ENCODE data around the gene AIFM3.

AIFM3 gene

DNA sequence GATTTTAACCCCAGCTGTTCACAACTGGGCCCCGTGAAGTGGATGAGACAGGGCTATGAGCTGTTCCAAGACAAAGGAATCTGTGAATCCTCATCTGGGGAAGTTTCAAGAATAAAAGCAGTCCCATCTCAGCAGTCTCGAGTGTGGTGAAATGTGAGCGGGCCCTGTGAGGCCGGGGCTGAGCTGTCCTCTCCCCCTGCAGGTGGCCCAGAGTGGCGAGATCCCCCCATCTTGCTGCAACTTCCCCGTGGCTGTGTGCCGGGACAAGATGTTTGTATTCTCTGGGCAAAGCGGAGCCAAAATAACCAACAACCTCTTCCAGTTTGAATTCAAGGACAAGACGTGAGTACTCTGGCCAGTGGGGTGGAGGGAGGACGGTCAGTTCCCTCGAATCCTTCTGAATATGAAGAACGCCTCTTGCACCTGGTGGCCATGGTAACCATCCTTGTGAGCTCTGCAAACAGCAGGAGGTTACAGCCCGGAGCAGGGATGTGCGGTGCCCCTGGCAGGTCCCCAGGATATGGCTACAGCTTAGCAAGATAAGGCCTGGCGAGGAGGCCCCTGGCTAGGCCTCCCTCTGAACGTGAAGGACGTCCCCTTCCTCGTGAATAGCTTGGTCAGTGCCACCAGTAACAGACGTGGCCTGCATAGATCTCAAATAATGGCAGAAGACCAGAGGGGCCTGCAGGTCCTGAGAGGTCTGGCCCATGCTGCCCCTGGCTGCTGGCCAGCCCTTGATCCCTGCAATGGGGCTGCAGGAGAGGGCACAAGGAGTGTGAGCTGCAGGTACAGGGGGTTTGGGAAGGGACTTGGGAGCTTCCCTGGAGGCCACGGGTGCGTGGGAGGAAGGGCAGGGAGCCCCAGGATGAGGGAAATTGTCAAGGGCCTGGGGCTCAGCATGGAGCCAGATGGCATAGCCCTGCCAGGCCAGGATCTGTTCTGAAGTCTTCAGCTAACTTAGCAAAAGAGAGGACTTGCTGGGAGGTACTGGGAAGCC is 23.4 kb downstream of the AIFM3 start:
- H3K27ac Mint-ChIP-seq, result peak overlapping the region; percentile 57
- no peak overlapping the region for H3K4me3 Mint-ChIP-seq
- H3K4me1 Mint-ChIP-seq, result no peaks in the 10 kb centered on the region
- no peaks in the 10 kb centered on the region for H3K9me3 Mint-ChIP-seq
- no peak for DNase-seq
- TF ChIP-seq, protein P1, sequence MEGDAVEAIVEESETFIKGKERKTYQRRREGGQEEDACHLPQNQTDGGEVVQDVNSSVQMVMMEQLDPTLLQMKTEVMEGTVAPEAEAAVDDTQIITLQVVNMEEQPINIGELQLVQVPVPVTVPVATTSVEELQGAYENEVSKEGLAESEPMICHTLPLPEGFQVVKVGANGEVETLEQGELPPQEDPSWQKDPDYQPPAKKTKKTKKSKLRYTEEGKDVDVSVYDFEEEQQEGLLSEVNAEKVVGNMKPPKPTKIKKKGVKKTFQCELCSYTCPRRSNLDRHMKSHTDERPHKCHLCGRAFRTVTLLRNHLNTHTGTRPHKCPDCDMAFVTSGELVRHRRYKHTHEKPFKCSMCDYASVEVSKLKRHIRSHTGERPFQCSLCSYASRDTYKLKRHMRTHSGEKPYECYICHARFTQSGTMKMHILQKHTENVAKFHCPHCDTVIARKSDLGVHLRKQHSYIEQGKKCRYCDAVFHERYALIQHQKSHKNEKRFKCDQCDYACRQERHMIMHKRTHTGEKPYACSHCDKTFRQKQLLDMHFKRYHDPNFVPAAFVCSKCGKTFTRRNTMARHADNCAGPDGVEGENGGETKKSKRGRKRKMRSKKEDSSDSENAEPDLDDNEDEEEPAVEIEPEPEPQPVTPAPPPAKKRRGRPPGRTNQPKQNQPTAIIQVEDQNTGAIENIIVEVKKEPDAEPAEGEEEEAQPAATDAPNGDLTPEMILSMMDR (IDR thresholded peaks at IDR 0.05), result no peak
- H3K27me3 Mint-ChIP-seq (ENCODE audit: low read depth, poor library complexity), result no peaks in the 10 kb centered on the region
- H3K36me3 Mint-ChIP-seq (ENCODE audit: low read depth), result peaks cover 11% of the 10 kb centered on the region

GRCh38 chr22:20991252-20992055 is 24.4 kb downstream of the AIFM3 start:
- DNase-seq, result no peak
- Mint-ChIP-seq H3K27me3 (ENCODE audit: low read depth, poor library complexity) (no peaks in the 10 kb centered on the region), H3K4me3 (no peak overlapping the region)

GRCh38 chr22:20992056-20992442 is 25.0 kb downstream of the AIFM3 start:
- no peaks in the 10 kb centered on the region for H3K4me1 Mint-ChIP-seq
- H3K27ac Mint-ChIP-seq, result no peak overlapping the region

More at GRCh38 chr22:20991252-20992055, 24.4 kb downstream of the AIFM3 start:
- no peak overlapping the region for H3K27ac Mint-ChIP-seq
- peaks cover 7% of the 10 kb centered on the region for H3K36me3 Mint-ChIP-seq (ENCODE audit: low read depth)
- no peaks in the 10 kb centered on the region for H3K9me3 Mint-ChIP-seq
- TF ChIP-seq, protein P1 (IDR thresholded peaks at IDR 0.05), result no peak
- no peaks in the 10 kb centered on the region for H3K4me1 Mint-ChIP-seq

DNA sequence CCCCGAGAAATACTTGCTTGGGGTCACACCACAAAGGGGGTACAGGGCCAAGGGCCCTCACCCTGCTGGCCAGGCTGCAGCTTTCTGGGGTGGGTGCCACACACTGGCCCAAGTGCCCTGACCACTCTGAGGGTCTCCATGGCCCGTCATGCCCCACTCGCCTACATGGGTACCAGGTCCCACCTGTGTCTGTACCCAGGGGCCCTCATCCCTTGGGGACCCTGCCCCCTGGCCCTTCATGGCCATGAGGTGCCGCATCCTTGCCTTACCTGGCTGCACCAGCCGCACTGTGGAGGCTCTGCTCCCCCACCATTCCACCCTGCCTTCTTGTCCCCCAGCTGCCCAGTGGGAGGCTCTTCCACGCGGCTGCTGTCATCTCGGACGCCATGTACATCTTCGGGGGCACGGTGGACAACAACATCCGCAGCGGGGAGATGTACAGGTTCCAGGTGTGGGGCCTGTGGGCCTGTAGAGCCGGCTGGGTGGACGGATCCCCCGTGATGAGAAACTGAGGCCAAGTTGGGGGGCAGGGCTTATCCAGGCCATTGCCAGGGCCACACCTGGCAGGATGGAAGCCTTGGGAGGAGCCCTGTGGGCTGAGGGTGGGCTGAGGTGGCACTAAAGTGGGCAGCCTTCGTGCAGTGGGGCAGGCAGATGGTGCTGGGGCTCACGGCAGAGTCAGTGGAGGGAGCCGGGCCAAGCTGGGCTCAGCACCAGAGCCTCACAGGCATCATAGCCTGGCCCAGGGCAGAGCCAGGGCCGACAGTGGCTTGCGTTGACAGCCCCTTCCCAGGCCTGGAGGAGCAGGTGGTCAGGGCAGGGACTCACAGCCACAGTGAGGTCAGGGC is 25.6 kb downstream of the AIFM3 start:
- no peaks in the 10 kb centered on the region for H3K4me1 Mint-ChIP-seq
- peaks cover 2% of the 10 kb centered on the region for H3K36me3 Mint-ChIP-seq (ENCODE audit: low read depth)
- no peaks in the 10 kb centered on the region for H3K9me3 Mint-ChIP-seq
- DNase-seq, result no peak
- H3K27me3 Mint-ChIP-seq (ENCODE audit: low read depth, poor library complexity), result no peaks in the 10 kb centered on the region
- H3K27ac Mint-ChIP-seq, result no peak overlapping the region
- TF ChIP-seq, protein P1 (IDR thresholded peaks at IDR 0.05), result no peak
- no peak overlapping the region for H3K4me3 Mint-ChIP-seq

More at GRCh38 chr22:20992056-20992442, 25.0 kb downstream of the AIFM3 start:
- H3K9me3 Mint-ChIP-seq, result no peaks in the 10 kb centered on the region
- H3K27me3 Mint-ChIP-seq (ENCODE audit: low read depth, poor library complexity), result no peaks in the 10 kb centered on the region
- TF ChIP-seq, protein P1 (IDR thresholded peaks at IDR 0.05), result no peak
- H3K36me3 Mint-ChIP-seq (ENCODE audit: low read depth), result peaks cover 4% of the 10 kb centered on the region
- DNase-seq, result no peak
- no peak overlapping the region for H3K4me3 Mint-ChIP-seq

DNA sequence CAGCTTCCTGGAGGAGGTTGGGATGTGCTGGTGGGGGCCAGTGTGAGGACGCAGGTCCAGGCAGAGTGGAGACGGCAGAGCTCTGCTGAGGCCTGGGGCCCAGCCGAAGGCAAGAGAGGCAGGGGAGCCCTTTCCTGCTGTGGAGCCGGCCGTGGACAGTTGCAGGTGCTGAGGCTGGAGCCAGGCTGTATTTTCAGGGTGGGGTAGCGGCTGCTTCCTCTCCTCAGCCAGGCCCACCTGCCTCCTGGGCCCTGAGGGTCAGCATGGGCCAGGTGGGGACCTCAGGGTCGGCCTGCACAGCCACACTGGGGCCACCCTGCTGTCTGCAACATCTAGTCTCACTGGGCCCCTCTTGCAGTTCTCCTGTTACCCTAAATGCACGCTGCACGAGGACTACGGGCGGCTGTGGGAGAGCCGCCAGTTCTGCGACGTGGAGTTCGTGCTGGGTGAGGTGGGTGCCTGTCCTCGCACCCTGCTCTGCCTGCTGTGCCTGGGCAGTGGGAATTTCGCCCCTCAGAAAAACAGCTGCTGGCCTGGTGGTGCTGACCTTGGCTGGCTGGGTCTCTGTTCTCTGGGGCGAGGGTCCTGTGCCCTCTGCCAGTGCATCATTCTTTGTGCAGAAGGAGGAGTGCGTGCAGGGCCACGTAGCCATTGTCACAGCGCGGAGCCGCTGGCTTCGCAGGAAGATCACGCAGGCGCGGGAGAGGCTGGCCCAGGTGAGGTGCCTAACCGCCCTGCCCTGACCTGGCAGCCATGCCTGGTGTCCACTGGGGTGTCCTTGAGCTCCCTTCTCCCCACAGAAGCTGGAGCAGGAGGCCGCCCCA is 26.5 kb downstream of the AIFM3 start:
- Mint-ChIP-seq H3K27me3 (ENCODE audit: low read depth, poor library complexity) (no peaks in the 10 kb centered on the region), H3K27ac (no peak overlapping the region), H3K4me3 (no peak overlapping the region), H3K9me3 (no peaks in the 10 kb centered on the region), H3K4me1 (no peaks in the 10 kb centered on the region), H3K36me3 (ENCODE audit: low read depth) (no peaks in the 10 kb centered on the region)
- DNase-seq, result no peak
- TF ChIP-seq, protein P1 (IDR thresholded peaks at IDR 0.05), result no peak
